Measurements from ENCODE around the gene C5orf63.

DNA sequence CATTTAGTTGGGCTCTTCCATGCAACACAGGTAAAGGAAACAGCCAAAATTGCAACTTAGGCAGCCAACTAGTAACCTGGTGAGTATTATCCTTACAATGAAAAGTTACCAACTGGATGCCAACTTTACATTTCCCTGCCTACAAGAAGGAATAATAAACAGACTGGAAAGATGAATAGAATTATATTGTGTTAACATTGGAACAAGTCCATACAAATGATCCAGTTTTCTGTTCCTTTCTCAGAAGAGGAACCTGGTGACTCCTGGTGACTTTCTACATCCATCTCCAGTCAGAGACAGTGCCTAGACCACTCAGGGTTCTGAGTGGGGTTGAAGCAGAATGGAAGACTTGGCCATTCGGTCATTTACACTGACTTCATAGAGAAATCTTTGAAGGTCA, 63.5 kb downstream of the C5orf63 start:
- TF ChIP-seq, protein P1, sequence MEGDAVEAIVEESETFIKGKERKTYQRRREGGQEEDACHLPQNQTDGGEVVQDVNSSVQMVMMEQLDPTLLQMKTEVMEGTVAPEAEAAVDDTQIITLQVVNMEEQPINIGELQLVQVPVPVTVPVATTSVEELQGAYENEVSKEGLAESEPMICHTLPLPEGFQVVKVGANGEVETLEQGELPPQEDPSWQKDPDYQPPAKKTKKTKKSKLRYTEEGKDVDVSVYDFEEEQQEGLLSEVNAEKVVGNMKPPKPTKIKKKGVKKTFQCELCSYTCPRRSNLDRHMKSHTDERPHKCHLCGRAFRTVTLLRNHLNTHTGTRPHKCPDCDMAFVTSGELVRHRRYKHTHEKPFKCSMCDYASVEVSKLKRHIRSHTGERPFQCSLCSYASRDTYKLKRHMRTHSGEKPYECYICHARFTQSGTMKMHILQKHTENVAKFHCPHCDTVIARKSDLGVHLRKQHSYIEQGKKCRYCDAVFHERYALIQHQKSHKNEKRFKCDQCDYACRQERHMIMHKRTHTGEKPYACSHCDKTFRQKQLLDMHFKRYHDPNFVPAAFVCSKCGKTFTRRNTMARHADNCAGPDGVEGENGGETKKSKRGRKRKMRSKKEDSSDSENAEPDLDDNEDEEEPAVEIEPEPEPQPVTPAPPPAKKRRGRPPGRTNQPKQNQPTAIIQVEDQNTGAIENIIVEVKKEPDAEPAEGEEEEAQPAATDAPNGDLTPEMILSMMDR (IDR thresholded peaks at IDR 0.05; ENCODE audit: low read length), result no peak
- TF ChIP-seq EZH2 (IDR thresholded peaks at IDR 0.05; ENCODE audit: borderline replicate concordance, low read length), result no peak

Data from OCI-LY1 (cell line).